B cell (primary cell): Measurements from ENCODE around the gene PPP2R5E. TPM values are rescaled to one million over a fixed set of nuclear protein-coding genes. Genes with fewer than 3 reads are reported as not detected.

Experiments
- ATAC-seq: fragments of 200-7000 bp; cut with Tn5 transposase; one replicate; pipeline ENCODE4 v1.10.0; 2021; ENCODE audit warnings: low read depth, mild to moderate bottlenecking, moderate number of reproducible peaks, moderate library complexity
- CTCF ChIA-PET: fragments of 350-600 bp; sonication (Branson Sonifier 250); formaldehyde crosslinking; loops from one replicate; lab custom pipeline; 2021; ENCODE audit warnings: antibody characterized with exemption, inconsistent platforms; lab: Charles Lee
- POLR2A ChIA-PET: fragments of 350-600 bp; sonication (Branson Sonifier 250); formaldehyde crosslinking; loops from one replicate; lab custom pipeline; 2021; ENCODE audit warnings: antibody characterized with exemption; lab: Charles Lee
- DNase-seq: peaks from one replicate; pipeline ENCODE4 v3.0.0; 2013
- H2AFZ ChIP-seq: 2 replicates; pipeline ENCODE4 v1.6.1; 2012; ENCODE audit warnings: mild to moderate bottlenecking, low read depth, low read length; ENCODE audit not compliant: insufficient read depth, poor library complexity, severe bottlenecking
- H3K27ac ChIP-seq, 2 donors: 1 replicate in 1 of 2; 2 replicates in 1 of 2; pipeline ENCODE4 v1.5.1; 2012 to 2013; ENCODE audit warnings: low read length in 2 of 2, mild to moderate bottlenecking in 2 of 2, moderate library complexity in 1 of 2
- H3K27me3 ChIP-seq, 4 experiments: fragments of 200-600 bp in 1 of 4; sonication (generic) in 1 of 4; replicated peaks in 1 of 4; 1 replicate in 2 of 4; 2 replicates in 2 of 4; pipeline versions ENCODE4 v1.6.1 to v1.7.0; 2013 to 2016; ENCODE audit warnings: low read length in 3 of 4, mild to moderate bottlenecking in 2 of 4, mixed read lengths in 1 of 4, moderate library complexity in 1 of 4; ENCODE audit not compliant: insufficient read depth in 4 of 4, control insufficient read depth in 3 of 4; ENCODE audit errors: control extremely low read depth in 1 of 4
- H3K36me3 ChIP-seq, 2 experiments: replicated peaks in 1 of 2; 1 replicate in 1 of 2; 2 replicates in 1 of 2; pipeline versions ENCODE4 v1.6.1 to v1.7.1; 2013; ENCODE audit warnings: low read length in 1 of 2; ENCODE audit not compliant: insufficient read depth in 2 of 2, control insufficient read depth in 1 of 2; ENCODE audit errors: control extremely low read depth in 1 of 2, extremely low read depth in 1 of 2
- H3K4me1 ChIP-seq, 2 donors: fragments of 200-600 bp in 1 of 2; sonication (generic) in 1 of 2; 1 replicate in 1 of 2; 2 replicates in 1 of 2; pipeline versions ENCODE4 v1.5.1 to v1.6.1; 2013 to 2017; ENCODE audit warnings: low read length in 2 of 2; ENCODE audit not compliant: control insufficient read depth in 2 of 2, insufficient read depth in 2 of 2
- H3K4me2 ChIP-seq: replicated peaks from 2 replicates; pipeline ENCODE3; 2012; ENCODE audit warnings: mild to moderate bottlenecking, low read depth, low read length; ENCODE audit not compliant: poor library complexity, severe bottlenecking
- H3K4me3 ChIP-seq, 5 experiments: fragments of 200-600 bp in 1 of 5; sonication (generic) in 1 of 5; 1 replicate in 3 of 5; 2 replicates in 2 of 5; pipeline versions ENCODE4 v1.5.1 to v1.7.0; 2011 to 2016; ENCODE audit warnings: low read length in 4 of 5, mild to moderate bottlenecking in 4 of 5, low read depth in 2 of 5, control low read depth in 1 of 5, moderate library complexity in 1 of 5; ENCODE audit not compliant: insufficient read depth in 1 of 5; ENCODE audit errors: control extremely low read depth in 1 of 5, extremely low read depth in 1 of 5
- H3K79me2 ChIP-seq: fragments of 200-600 bp; sonication (generic); one replicate; pipeline ENCODE4 v1.6.0; 2016; ENCODE audit warnings: low read length; ENCODE audit not compliant: control insufficient read depth, insufficient read depth
- H3K9ac ChIP-seq: fragments of 200-600 bp; sonication (generic); 2 replicates; pipeline ENCODE4 v1.6.1; 2017; ENCODE audit warnings: mild to moderate bottlenecking, low read length, moderate library complexity
- H3K9me3 ChIP-seq, 3 donors: one replicate each; pipeline versions ENCODE4 v1.6.1 to v1.7.1; 2013; ENCODE audit warnings: low read length in 2 of 3; ENCODE audit not compliant: control insufficient read depth in 2 of 3, insufficient read depth in 1 of 3; ENCODE audit errors: control extremely low read depth in 1 of 3
- H4K20me1 ChIP-seq: 2 replicates; pipeline ENCODE4 v1.6.0; 2012; ENCODE audit warnings: mild to moderate bottlenecking, low read length; ENCODE audit not compliant: insufficient read depth, control insufficient read depth, poor library complexity, severe bottlenecking
- H3K27ac Mint-ChIP-seq: one replicate; pipeline ENCODE4 v1.8.0; 2021; ENCODE audit warnings: mixed read lengths
- H3K27me3 Mint-ChIP-seq: one replicate; pipeline ENCODE4 v1.8.0; 2021; ENCODE audit warnings: mixed read lengths
- H3K4me1 Mint-ChIP-seq: one replicate; pipeline ENCODE4 v1.8.0; 2021; ENCODE audit warnings: mixed read lengths
- H3K4me3 Mint-ChIP-seq: one replicate; pipeline ENCODE4 v1.8.0; 2021; ENCODE audit warnings: mixed read lengths
- H3K9me3 Mint-ChIP-seq: one replicate; pipeline ENCODE4 v1.8.0; 2022; ENCODE audit warnings: mixed read lengths; ENCODE audit not compliant: insufficient read depth
- EZH2 ChIP-seq: IDR thresholded peaks from 2 replicates; pipeline ENCODE4 v1.6.1; 2012; ENCODE audit warnings: borderline replicate concordance, low read depth, mild to moderate bottlenecking, moderate library complexity, low read length; ENCODE audit not compliant: insufficient read depth, poor library complexity, severe bottlenecking
- WGBS: methylation state at CpG from one replicate; pipeline ENCODE4 v1.1.5; 2013; ENCODE audit warnings: missing lambda C conversion rate; ENCODE audit not compliant: insufficient coverage; 5-methylcytosine and 5-hydroxymethylcytosine counted together
- intact Hi-C: fragments of 100-400 bp; cut with micrococcal nuclease; formaldehyde crosslinking; loops from one replicate; pipeline ENCODE4 v1.10.0; 2022
- polyA plus RNA-seq: library from polyadenylated mRNA; depleted of rRNA; stranded (reverse); fragments of >200 nt; gene quantifications from 2 replicates; pipeline ENCODE4 v1.2.3, GENCODE V29; 2012
- total RNA-seq, 2 donors: library from RNA; stranded (reverse); fragments of 120-200 nt in 1 of 2; gene quantifications; 1 replicate in 1 of 2; 2 replicates in 1 of 2; pipeline versions ENCODE4 v1.2.3 to v1.2.4, GENCODE V29; 2013 to 2022
- TF ChIP-seq, protein P1 (sequence below): fragments of 200-600 bp; IDR thresholded peaks from one replicate; pipeline ENCODE4 v1.8.0; 2022; ENCODE audit warnings: antibody characterized with exemption, mild to moderate bottlenecking

PPP2R5E gene
- total and polyA plus RNA-seq, 2 donors (not counting 1 experiment from before 2014, with no cell fraction given): 6.3 to 40.6 TPM

DNA sequence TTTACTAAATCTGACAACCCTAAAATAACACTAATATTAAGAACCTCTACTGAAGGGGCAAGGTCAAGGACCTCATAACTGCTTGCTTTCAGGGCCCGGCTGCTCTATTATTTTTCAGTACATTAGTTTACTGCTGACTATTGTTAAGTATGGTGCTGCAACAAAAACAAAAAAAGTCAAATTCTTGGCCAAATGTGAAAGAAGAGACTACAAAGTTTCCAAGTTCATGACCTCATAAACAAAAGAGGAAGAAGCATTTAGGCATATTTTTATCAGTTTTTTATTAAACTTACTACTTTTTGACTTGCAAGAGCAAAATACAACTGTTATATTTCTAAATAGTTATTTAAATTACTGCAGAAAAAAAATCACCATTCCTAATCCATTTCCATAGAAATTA lies 114.7 kb downstream of the PPP2R5E start:
- ATAC-seq (no peak), DNase-seq (no peak)
- no peak overlapping the region for H3K27ac Mint-ChIP-seq
- Histone ChIP-seq H2AFZ (no peak overlapping the region), H3K36me3 (no peaks in the 10 kb centered on the region), H3K9ac (no peak overlapping the region), H3K4me2 (no peak overlapping the region), H3K27me3 (no peaks in the 10 kb centered on the region), H3K4me3 (no peak overlapping the region), H3K27ac (no peak overlapping the region), H4K20me1 (peaks cover 23% of the 10 kb centered on the region), H3K4me1 (no peaks in the 10 kb centered on the region), H3K79me2 (peaks cover 33% of the 10 kb centered on the region), H3K9me3 (no peaks in the 10 kb centered on the region)
- H3K4me3 Mint-ChIP-seq: no peak overlapping the region
- H3K27me3 Mint-ChIP-seq: no peaks in the 10 kb centered on the region
- H3K9me3 Mint-ChIP-seq: no peaks in the 10 kb centered on the region
- ChIA-PET CTCF (no interaction called here), POLR2A (no interaction called here)
- intact Hi-C loops: no loop called here
- no CpG with 5 or more reads among the region's 1 CpG for WGBS
- H3K4me1 Mint-ChIP-seq: peaks cover 23% of the 10 kb centered on the region
- no peak for TF ChIP-seq EZH2
- TF ChIP-seq, protein P1, sequence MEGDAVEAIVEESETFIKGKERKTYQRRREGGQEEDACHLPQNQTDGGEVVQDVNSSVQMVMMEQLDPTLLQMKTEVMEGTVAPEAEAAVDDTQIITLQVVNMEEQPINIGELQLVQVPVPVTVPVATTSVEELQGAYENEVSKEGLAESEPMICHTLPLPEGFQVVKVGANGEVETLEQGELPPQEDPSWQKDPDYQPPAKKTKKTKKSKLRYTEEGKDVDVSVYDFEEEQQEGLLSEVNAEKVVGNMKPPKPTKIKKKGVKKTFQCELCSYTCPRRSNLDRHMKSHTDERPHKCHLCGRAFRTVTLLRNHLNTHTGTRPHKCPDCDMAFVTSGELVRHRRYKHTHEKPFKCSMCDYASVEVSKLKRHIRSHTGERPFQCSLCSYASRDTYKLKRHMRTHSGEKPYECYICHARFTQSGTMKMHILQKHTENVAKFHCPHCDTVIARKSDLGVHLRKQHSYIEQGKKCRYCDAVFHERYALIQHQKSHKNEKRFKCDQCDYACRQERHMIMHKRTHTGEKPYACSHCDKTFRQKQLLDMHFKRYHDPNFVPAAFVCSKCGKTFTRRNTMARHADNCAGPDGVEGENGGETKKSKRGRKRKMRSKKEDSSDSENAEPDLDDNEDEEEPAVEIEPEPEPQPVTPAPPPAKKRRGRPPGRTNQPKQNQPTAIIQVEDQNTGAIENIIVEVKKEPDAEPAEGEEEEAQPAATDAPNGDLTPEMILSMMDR: no peak

DNA sequence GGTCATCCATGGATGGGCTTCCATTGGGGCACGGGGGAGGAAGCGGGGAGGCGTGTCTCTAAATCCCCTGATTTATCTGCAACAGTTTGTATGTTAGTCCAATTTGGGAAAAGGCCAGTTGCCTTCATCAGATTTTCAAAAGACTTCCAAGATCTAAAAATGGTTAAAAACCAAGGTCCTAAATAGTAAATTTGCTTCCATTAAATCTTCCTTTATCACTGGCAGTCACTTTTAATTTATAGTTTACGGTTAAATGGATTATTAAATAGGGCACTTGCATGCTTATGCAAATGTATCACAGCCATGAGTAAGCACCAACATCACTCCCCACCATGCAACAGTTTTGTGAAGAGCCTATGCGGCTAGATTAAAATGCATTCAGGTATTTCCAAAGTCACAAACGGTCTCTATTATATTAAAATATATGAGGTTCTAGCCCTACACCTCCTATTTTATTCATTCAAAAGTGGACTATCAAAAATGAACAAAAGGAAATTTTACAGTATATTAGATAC lies 116.3 kb downstream of the PPP2R5E start:
- TF ChIP-seq EZH2: no peak
- TF ChIP-seq, protein P1: no peak
- Mint-ChIP-seq H3K27me3 (no peaks in the 10 kb centered on the region), H3K4me3 (no peak overlapping the region), H3K4me1 (peaks cover 14% of the 10 kb centered on the region), H3K27ac (no peak overlapping the region), H3K9me3 (no peaks in the 10 kb centered on the region)
- Histone ChIP-seq H3K27ac (no peak overlapping the region), H3K9ac (no peak overlapping the region), H3K4me1 (no peaks in the 10 kb centered on the region), H4K20me1 (peaks cover 17% of the 10 kb centered on the region), H3K79me2 (peaks cover 29% of the 10 kb centered on the region), H3K27me3 (no peaks in the 10 kb centered on the region), H2AFZ (no peak overlapping the region), H3K4me2 (no peak overlapping the region), H3K9me3 (no peaks in the 10 kb centered on the region), H3K4me3 (no peak overlapping the region), H3K36me3 (no peaks in the 10 kb centered on the region)
- ChIA-PET CTCF (no interaction called here), POLR2A (no interaction called here)
- intact Hi-C loops: no loop called here
- DNase-seq (no peak), ATAC-seq (no peak)
- 100% methylated on average over 2 of the region's 6 CpGs for WGBS
